ENCODE results near the gene CAMSAP1.

GRCh38 chr9:135920256-135920930 lies 13.0 kb upstream of the CAMSAP1 start:
- no peak for TF ChIP-seq EZH2 (IDR thresholded peaks at IDR 0.05; ENCODE audit: insufficient read depth, low read length)
- TF ChIP-seq CTCF (IDR thresholded peaks at IDR 0.05; ENCODE audit: insufficient read depth, low read depth, low read length): no peak
